ENCODE results near the gene TMIGD1.
"Not testable (repeated sequence)": the region's sequence is repeated elsewhere in the genome, so short reads cannot be mapped to it uniquely, and the experiment has no call there.

The TMIGD1 gene

GRCh38 chr17:30358055-30358760 lies 24.4 kb upstream of the TMIGD1 start:
- FAIRE-seq = no peak

- no peak for FAIRE-seq
Observed at GRCh38 chr17:30357476-30357875, 23.6 kb upstream of the TMIGD1 start.

- FAIRE-seq = no peak
Observed at GRCh38 chr17:30354701-30355100, 20.8 kb upstream of the TMIGD1 start.

GRCh38 chr17:30352240-30352814 lies 18.5 kb upstream of the TMIGD1 start:
- FAIRE-seq = no peak

GRCh38 chr17:30351735-30352134 lies 17.9 kb upstream of the TMIGD1 start:
- no peak for FAIRE-seq

GRCh38 chr17:30351263-30351662 lies 17.4 kb upstream of the TMIGD1 start:
- not testable (repeated sequence) for FAIRE-seq

- no peak for FAIRE-seq
Observed at GRCh38 chr17:30349252-30349651, 15.4 kb upstream of the TMIGD1 start.

- FAIRE-seq = no peak
Observed at GRCh38 chr17:30347488-30347887, 13.6 kb upstream of the TMIGD1 start.

GRCh38 chr17:30346221-30346795 lies 12.5 kb upstream of the TMIGD1 start:
- FAIRE-seq = no peak

- no peak for FAIRE-seq
Observed at GRCh38 chr17:30345527-30346075, 11.7 kb upstream of the TMIGD1 start.

- FAIRE-seq = no peak
Observed at GRCh38 chr17:30345089-30345433, 11.2 kb upstream of the TMIGD1 start.

- FAIRE-seq = no peak
Observed at GRCh38 chr17:30344283-30345088, 10.6 kb upstream of the TMIGD1 start.

GRCh38 chr17:30343796-30344195 lies 9.9 kb upstream of the TMIGD1 start:
- FAIRE-seq = no peak

GRCh38 chr17:30343244-30343643 lies 9.4 kb upstream of the TMIGD1 start:
- FAIRE-seq = not testable (repeated sequence)

- no peak for FAIRE-seq
Observed at GRCh38 chr17:30341703-30342249, 7.9 kb upstream of the TMIGD1 start.

- no peak for FAIRE-seq
Observed at GRCh38 chr17:30340801-30341356, 7.0 kb upstream of the TMIGD1 start.

- FAIRE-seq = no peak
Observed at GRCh38 chr17:30339086-30339485, 5.2 kb upstream of the TMIGD1 start.

- FAIRE-seq = no peak
Observed at GRCh38 chr17:30337393-30337999, 3.6 kb upstream of the TMIGD1 start.

GRCh38 chr17:30336369-30337171 lies 2.7 kb upstream of the TMIGD1 start:
- FAIRE-seq = peak; percentile 55

- no peak for FAIRE-seq
Observed at GRCh38 chr17:30334421-30334820, 564 bp upstream of the TMIGD1 start.

- no peak for FAIRE-seq
Observed at GRCh38 chr17:30332057-30332542, 1.8 kb downstream of the TMIGD1 start.

Measured in G401.6 (cell line).